ENCODE data around the gene G3BP2. TPM values are rescaled to one million over a fixed set of nuclear protein-coding genes. Genes with fewer than 3 reads are reported as not detected.

The G3BP2 gene
- total RNA-seq, 1 experiment from 2014 or later = 102 TPM

DNA sequence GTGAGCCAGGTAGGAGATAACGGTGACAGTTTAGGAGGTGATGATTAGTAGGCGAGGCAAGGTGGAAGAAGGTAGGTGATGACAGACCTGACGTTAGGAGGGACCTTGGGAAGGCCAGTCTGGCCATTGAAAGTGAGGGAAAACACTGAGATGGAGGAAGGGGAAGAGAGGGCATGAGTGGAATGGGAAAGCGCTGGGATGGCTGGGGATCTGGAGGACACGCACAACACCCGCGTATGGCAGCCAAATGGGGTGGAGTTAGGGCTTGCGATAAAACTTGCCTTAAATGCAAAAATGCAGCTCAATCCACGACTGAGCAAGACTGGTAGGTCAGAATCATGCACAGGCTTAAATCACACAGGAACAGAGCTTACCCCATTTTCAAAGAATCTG, 42.3 kb downstream of the G3BP2 start:
- H3K4me2 ChIP-seq = no peak overlapping the region

GRCh38 chr4:75630174-75630936, 42.9 kb downstream of the G3BP2 start, which contains the start of gene CDKL2:
Gene CDKL2, minus strand, starts transcription at chr4:75630528. Its CDS starts 4,540 bp downstream, at chr4:75625988.
- Histone ChIP-seq H3K4me3 (no peak within 1 kb of the TSS), H3K36me3 (ENCODE audit: low read depth) (no peaks in the 10 kb centered on the region), H3F3A (ENCODE audit: insufficient read depth, low read depth) (no peaks in the 10 kb centered on the region), H3K27ac (no peak within 1 kb of the TSS), H3K79me2 (ENCODE audit: low read depth) (no peaks in the 10 kb centered on the region), H2AFZ (no peak within 1 kb of the TSS), H3K4me2 (peak within 1 kb of the TSS; percentile 46), H3K27me3 (ENCODE audit: insufficient read depth, low read depth) (no peaks in the 10 kb centered on the region), H4K20me1 (ENCODE audit: insufficient read depth) (no peaks in the 10 kb centered on the region), H3K9me3 (ENCODE audit: insufficient read depth, low read depth) (no peaks in the 10 kb centered on the region), H3K9me2 (ENCODE audit: insufficient read depth) (no peaks in the 10 kb centered on the region), H3K4me1 (replicated peaks; ENCODE audit: insufficient read depth) (no peaks in the 10 kb centered on the region)
- ChIA-PET CTCF (no interaction called here), POLR2A (ENCODE audit: unreplicated experiment) (interaction anchor here (0.5 to 0.7 kb wide), 2 partner anchors 94 to 900 kb away, joined by 3 read pairs; partner anchors contain the start of gene USO1)
- TF ChIP-seq EZH2 (IDR thresholded peaks at IDR 0.05; ENCODE audit: low read depth) (no peak), CTCF (conservative IDR thresholded peaks at IDR 0.05) (no peak)
- BruUV-seq (replicated peaks) = no TSS peak
- intact Hi-C loops (cut with micrococcal nuclease; ENCODE audit: unreplicated experiment) = no loop called here
- DNase-seq = peak in 1 of 2 experiments; percentile 83

More for the DNA sequence above, 42.3 kb downstream of the G3BP2 start:
- DNase-seq = no peak
- intact Hi-C loops (cut with micrococcal nuclease; ENCODE audit: unreplicated experiment) = no loop called here
- Histone ChIP-seq H3K4me1 (replicated peaks; ENCODE audit: insufficient read depth) (no peaks in the 10 kb centered on the region), H3F3A (ENCODE audit: insufficient read depth, low read depth) (no peaks in the 10 kb centered on the region), H2AFZ (no peak overlapping the region), H3K9me2 (ENCODE audit: insufficient read depth) (no peaks in the 10 kb centered on the region), H3K27me3 (ENCODE audit: insufficient read depth, low read depth) (no peaks in the 10 kb centered on the region), H3K36me3 (ENCODE audit: low read depth) (no peaks in the 10 kb centered on the region), H3K79me2 (ENCODE audit: low read depth) (no peaks in the 10 kb centered on the region), H3K9me3 (ENCODE audit: insufficient read depth, low read depth) (no peaks in the 10 kb centered on the region), H3K4me3 (no peak overlapping the region), H3K27ac (no peak overlapping the region), H4K20me1 (ENCODE audit: insufficient read depth) (no peaks in the 10 kb centered on the region)
- BruUV-seq (replicated peaks) = no TSS peak
- ChIA-PET POLR2A (ENCODE audit: unreplicated experiment) (no interaction called here), CTCF (no interaction called here)
- no peak for TF ChIP-seq CTCF (conservative IDR thresholded peaks at IDR 0.05)
- no peak for TF ChIP-seq EZH2 (IDR thresholded peaks at IDR 0.05; ENCODE audit: low read depth)

DNA sequence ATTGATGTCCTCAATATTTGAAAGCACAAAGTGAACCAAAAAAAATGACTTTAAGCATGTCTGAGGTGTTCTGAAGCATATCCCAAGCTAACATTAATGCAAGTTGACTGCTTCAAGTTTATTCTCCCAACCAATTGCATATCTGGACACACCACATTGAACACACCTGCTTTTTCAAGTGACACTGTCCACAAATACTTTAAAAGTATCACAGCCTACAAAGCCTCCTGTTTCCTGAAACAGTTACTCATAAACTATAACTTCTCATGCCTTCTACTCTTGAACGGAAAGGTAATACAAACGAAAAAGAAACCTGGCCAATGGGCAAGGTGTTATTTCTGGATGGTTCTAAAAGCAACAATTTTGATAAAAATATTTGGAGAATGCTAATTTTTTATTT, 44.0 kb downstream of the G3BP2 start:
- H3K27me3 ChIP-seq (ENCODE audit: insufficient read depth, low read depth) = no peaks in the 10 kb centered on the region
- no peaks in the 10 kb centered on the region for H3K9me3 ChIP-seq (ENCODE audit: insufficient read depth, low read depth)
- no peaks in the 10 kb centered on the region for H3F3A ChIP-seq (ENCODE audit: insufficient read depth, low read depth)
- intact Hi-C loops (cut with micrococcal nuclease; ENCODE audit: unreplicated experiment) = no loop called here
- H3K79me2 ChIP-seq (ENCODE audit: low read depth) = no peaks in the 10 kb centered on the region
- CTCF ChIA-PET = no interaction called here
- H3K36me3 ChIP-seq (ENCODE audit: low read depth) = no peaks in the 10 kb centered on the region
- no peaks in the 10 kb centered on the region for H3K9me2 ChIP-seq (ENCODE audit: insufficient read depth)
- H3K4me3 ChIP-seq = no peak overlapping the region
- no peak for TF ChIP-seq EZH2 (IDR thresholded peaks at IDR 0.05; ENCODE audit: low read depth)
- no peak for TF ChIP-seq CTCF (conservative IDR thresholded peaks at IDR 0.05)
- POLR2A ChIA-PET (ENCODE audit: unreplicated experiment) = no interaction called here
- H4K20me1 ChIP-seq (ENCODE audit: insufficient read depth) = no peaks in the 10 kb centered on the region
- no peak overlapping the region for H3K4me2 ChIP-seq
- no peak overlapping the region for H3K27ac ChIP-seq
- no peak overlapping the region for H2AFZ ChIP-seq
- BruUV-seq (replicated peaks) = no TSS peak
- DNase-seq = no peak
- no peaks in the 10 kb centered on the region for H3K4me1 ChIP-seq (replicated peaks; ENCODE audit: insufficient read depth)

Data from PC-9 (cell line).